Lower leg skin (tissue), 4 donors: ENCODE measurements around the gene HCN2. TPM values are rescaled to one million over a fixed set of nuclear protein-coding genes. Genes with fewer than 3 reads are reported as not detected.

Experiments used
- DNase-seq, 2 donors: peaks; one replicate each; pipeline ENCODE4 v3.0.0-alpha.2; 2019; ENCODE audit warnings: low spot score in 2 of 2
- H3K4me3 ChIP-seq: fragments of 200-600 bp; sonication (generic); 2 replicates; pipeline ENCODE4 v1.5.1; 2017; ENCODE audit warnings: mild to moderate bottlenecking, low read depth; ENCODE audit not compliant: poor library complexity, severe bottlenecking
- POLR2A ChIP-seq, 2 donors: fragments of 450-650 bp; IDR thresholded peaks; one replicate each; pipeline ENCODE4 v1.6.1; 2016 to 2017; ENCODE audit warnings: antibody characterized with exemption in 2 of 2, mild to moderate bottlenecking in 1 of 2, moderate library complexity in 1 of 2
- WGBS, 2 donors: methylation state at CpG; one replicate each; pipeline ENCODE4 v1.1.5; 2018; 5-methylcytosine and 5-hydroxymethylcytosine counted together
- intact Hi-C: fragments of 100-400 bp; cut with DNase I; formaldehyde crosslinking; loops from one replicate; pipeline ENCODE4 v1.15.0; 2023; ENCODE audit warnings: low total_unique reads
- total RNA-seq, 4 donors: library from RNA; depleted of rRNA; stranded (reverse); fragments of >200 nt; gene quantifications; one replicate each; pipeline ENCODE4 v1.1.0, GENCODE V29; 2016
- TF ChIP-seq, protein P1 (sequence below), 3 donors: fragments of 450-650 bp; IDR thresholded peaks; one replicate each; pipeline ENCODE4 v1.5.1; 2016; ENCODE audit warnings: antibody characterized with exemption in 3 of 3, mild to moderate bottlenecking in 3 of 3, moderate library complexity in 2 of 3

Gene HCN2
- 1 to 10 TPM in 2 of 4 donors, under 1 TPM in 2; 0.21 to 1.7 (median 1.1) TPM for total RNA-seq

DNA sequence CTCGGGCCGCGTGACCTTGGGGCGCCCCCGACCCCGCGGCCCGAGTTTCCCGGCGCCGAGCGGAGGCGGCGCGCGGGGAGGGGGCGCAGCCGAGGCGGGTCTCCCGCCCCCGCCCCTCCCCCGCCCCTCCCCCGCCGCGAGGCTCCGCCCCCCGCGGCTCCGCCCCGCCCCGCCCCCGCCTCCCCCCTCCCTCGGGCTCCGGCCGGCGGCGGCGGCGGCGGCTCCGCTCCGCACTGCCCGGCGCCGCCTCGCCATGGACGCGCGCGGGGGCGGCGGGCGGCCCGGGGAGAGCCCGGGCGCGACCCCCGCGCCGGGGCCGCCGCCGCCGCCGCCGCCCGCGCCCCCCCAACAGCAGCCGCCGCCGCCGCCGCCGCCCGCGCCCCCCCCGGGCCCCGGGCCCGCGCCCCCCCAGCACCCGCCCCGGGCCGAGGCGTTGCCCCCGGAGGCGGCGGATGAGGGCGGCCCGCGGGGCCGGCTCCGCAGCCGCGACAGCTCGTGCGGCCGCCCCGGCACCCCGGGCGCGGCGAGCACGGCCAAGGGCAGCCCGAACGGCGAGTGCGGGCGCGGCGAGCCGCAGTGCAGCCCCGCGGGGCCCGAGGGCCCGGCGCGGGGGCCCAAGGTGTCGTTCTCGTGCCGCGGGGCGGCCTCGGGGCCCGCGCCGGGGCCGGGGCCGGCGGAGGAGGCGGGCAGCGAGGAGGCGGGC lies at the start of gene HCN2:
Gene HCN2 (plus strand): TSS at position 189 of the 703 bp plus-strand sequence. CDS start 65 bp downstream, at position 254.
- DNase-seq: no peak
- 0% methylated on average over 11 of the region's 132 CpGs; no CpG with 5 or more reads in 1 of the 2 donors for WGBS, 2 donors
- no peak for TF ChIP-seq POLR2A (IDR thresholded peaks at IDR 0.05)
- TF ChIP-seq, protein P1, sequence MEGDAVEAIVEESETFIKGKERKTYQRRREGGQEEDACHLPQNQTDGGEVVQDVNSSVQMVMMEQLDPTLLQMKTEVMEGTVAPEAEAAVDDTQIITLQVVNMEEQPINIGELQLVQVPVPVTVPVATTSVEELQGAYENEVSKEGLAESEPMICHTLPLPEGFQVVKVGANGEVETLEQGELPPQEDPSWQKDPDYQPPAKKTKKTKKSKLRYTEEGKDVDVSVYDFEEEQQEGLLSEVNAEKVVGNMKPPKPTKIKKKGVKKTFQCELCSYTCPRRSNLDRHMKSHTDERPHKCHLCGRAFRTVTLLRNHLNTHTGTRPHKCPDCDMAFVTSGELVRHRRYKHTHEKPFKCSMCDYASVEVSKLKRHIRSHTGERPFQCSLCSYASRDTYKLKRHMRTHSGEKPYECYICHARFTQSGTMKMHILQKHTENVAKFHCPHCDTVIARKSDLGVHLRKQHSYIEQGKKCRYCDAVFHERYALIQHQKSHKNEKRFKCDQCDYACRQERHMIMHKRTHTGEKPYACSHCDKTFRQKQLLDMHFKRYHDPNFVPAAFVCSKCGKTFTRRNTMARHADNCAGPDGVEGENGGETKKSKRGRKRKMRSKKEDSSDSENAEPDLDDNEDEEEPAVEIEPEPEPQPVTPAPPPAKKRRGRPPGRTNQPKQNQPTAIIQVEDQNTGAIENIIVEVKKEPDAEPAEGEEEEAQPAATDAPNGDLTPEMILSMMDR (IDR thresholded peaks at IDR 0.05): no peak
- H3K4me3 ChIP-seq: no peak within 1 kb of the TSS
- intact Hi-C loops: no loop called here

DNA sequence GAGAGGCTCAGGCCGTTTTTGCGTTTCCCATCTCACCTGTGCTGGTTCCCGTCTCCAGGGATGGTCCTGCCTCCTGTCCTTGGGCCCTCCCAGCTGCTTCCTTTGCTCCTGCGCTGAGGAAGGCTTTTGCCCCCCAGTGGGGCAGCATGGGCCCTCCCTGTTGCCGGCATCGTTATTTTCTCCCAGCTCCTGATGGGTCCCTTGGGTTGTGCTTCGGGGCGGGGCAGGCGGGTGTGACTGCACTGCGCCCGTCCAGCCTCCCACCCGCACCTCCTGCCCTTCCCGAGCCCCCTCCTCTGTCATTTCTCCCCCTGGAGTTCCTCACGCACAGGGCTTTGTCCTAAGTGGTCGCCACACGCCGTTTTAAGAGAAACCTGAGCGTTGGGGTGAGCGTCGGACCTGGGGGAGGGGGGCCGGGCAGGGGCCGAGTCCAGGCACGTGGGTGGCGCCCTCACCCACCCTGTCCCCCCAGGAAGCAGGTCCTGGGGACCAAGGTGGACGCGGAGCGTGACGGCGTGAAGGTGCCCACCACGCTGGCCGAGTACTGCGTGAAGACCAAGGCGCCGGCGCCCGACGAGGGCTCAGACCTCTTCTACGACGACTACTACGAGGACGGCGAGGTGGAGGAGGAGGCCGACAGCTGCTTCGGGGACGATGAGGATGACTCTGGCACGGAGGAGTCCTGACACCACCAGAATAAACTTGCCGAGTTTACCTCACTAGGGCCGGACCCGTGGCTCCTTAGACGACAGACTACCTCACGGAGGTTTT lies 48.6 kb upstream of the HCN2 start:
- 91 to 94% methylated on average over 51 of the region's 51 CpGs for WGBS, 2 donors
- DNase-seq: no peak
- no peak overlapping the region for H3K4me3 ChIP-seq
- TF ChIP-seq POLR2A (IDR thresholded peaks at IDR 0.05): no peak
- TF ChIP-seq, protein P1 (IDR thresholded peaks at IDR 0.05): no peak
- intact Hi-C loops: no loop called here

DNA sequence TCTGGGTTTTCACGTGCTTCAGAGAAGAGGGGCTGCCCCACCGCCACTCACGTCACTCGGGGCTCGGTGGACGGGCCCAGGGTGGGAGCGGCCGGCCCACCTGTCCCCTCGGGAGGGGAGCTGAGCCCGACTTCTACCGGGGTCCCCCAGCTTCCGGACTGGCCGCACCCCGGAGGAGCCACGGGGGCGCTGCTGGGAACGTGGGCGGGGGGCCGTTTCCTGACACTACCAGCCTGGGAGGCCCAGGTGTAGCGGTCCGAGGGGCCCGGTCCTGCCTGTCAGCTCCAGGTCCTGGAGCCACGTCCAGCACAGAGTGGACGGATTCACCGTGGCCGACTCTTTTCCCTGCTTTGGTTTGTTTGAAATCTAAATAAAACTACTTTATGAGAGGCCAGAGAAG lies 48.0 kb upstream of the HCN2 start:
- no peak for DNase-seq
- intact Hi-C loops: no loop called here
- H3K4me3 ChIP-seq: no peak overlapping the region
- 89 to 92% methylated on average over 26 of the region's 26 CpGs for WGBS, 2 donors
- TF ChIP-seq, protein P1 (IDR thresholded peaks at IDR 0.05): no peak
- TF ChIP-seq POLR2A (IDR thresholded peaks at IDR 0.05): no peak

DNA sequence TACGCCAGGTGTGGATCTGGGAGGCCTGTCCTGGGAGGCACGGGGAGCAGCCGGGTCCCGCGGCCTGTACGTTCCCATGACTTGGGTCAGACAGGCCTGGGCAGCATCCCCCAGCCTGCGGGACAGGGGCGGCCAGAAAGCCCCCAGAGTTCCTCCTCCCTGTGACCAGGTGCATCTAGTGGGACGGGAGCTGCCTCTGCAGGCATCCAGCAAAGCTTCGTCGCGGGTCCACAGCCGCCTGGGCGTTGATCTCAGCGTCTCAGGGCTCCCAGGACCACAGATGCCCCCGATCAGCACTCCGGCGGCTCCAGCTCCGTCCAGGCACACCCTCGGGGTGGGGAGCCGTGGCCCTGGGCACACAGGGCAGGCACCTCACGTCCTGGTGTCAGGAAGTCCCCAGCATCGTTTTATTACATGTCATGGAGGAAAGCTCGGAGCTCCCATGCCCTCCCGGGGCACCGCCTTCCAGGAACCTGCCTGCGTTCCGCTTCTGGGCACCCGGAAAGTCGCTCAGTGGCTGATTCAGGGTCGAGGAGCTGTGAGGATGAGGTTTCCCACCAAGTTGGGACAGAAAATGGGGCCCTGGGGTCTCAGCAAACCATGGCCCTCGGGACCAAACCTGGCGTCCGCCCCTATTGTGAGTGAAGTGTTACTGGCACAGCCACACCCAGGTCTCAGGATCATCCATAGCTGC lies 47.4 kb upstream of the HCN2 start:
- TF ChIP-seq POLR2A (IDR thresholded peaks at IDR 0.05): no peak
- TF ChIP-seq, protein P1 (IDR thresholded peaks at IDR 0.05): no peak
- intact Hi-C loops: no loop called here
- WGBS, 2 donors: 83 to 88% methylated on average over 31 to 34 of the region's 34 CpGs

DNA sequence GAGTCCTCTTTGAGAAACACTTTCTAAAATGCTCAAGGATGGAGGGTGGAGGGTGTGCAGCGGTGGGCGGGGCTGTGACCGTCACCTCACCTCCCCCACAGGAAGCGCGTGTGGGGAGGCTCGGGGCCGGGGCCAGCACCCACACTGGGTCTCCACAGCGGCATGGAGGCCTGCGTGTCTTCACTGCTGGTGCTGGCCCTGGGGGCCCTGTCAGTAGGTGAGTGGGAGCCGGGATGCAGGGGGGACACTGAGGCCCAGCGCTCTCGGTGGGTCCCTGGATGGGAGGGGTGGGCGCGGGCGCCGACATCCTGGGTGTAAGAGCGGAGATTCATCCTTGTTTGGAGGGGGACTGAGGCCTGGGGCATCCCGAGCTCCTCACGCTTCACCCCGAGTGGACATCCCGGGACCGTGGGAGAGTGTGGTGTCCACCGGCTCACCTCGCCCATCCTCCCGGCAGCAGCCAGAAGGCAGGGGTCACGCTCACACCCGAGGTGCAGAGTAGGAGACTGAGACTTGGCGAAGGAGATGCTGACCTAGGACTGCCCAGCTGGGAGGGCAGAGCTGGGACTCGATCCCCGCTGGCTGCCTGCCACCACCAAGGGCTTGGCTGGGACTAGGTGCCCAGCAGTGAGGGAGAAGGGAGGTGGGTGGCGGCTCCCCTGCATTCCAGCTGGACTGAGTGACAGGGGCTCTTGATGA lies 45.6 kb upstream of the HCN2 start, which contains the start of gene GZMM:
Gene GZMM (plus strand): TSS at position 144 of the 699 bp plus-strand sequence. CDS start 19 bp downstream, at position 163.
- intact Hi-C loops: no loop called here
- TF ChIP-seq POLR2A (IDR thresholded peaks at IDR 0.05): no peak
- TF ChIP-seq, protein P1 (IDR thresholded peaks at IDR 0.05): no peak
- H3K4me3 ChIP-seq: no peak within 1 kb of the TSS
- 59 to 62% methylated on average over 22 to 24 of the region's 31 CpGs for WGBS, 2 donors
- no peak for DNase-seq

More for the DNA sequence above, 47.4 kb upstream of the HCN2 start:
- no peak for DNase-seq
- no peak overlapping the region for H3K4me3 ChIP-seq
